ENCODE results near the gene ENPEP.

Gene ENPEP

DNA sequence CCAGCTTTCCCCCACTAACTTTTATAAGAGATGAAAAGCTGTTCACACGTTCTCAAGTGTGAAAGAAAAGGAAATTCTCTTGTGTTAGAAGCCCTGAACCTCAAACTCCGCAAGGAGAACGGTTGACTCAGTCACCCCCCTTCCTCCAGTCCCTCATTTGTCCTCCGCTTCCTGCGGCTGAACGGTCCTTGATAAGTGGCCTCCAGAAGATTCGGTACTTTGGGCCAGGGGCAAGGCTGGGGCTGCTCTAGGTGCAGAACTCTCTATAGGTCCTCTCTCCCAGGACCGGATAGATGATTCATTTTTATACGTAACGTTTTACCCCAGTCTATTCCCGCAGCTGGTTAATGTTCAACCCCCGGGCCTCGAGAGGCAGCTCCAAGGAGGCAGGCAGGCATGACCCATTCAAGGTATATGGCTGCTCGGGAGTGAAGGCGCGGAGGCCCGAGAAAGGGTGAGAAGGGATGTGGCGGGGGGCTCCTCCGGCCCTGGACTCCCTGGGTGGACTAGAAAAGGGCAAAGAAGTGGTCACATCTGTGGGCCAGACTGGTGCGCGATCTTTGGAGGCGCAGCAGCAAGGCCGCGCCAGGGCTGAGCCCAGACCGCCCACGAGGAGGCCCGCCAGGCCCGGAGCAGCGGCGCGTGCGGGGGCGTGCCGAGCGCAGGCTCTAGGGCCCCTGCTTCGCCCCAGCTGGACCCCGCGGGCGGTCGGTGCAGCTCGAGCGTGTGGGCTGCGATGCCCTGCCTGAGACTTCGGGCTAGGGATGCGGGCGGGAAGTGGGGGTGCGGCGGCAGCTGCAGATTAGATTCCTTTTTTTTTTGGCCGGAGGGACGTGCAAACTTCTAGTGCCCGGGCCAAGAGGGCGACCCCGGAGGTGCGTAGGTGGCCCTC is 135.2 kb downstream of the ENPEP start:
- Histone ChIP-seq H3K36me3 (ENCODE audit: insufficient read depth, low read length) (no peaks in the 10 kb centered on the region), H3K27ac (no peak overlapping the region), H3K9ac (ENCODE audit: insufficient read length) (no peak overlapping the region), H3K4me3 (no peak overlapping the region), H3K9me3 (ENCODE audit: low read depth, low read length) (no peaks in the 10 kb centered on the region)
- no peak for TF ChIP-seq FOXP2 (optimal IDR thresholded peaks at IDR 0.05; ENCODE audit: control extremely low read depth, extremely low read length, insufficient read depth)
- TF ChIP-seq POLR2AphosphoS5 (IDR thresholded peaks at IDR 0.05; ENCODE audit: borderline replicate concordance, low read depth, low read length), result no peak
- no peak for TF ChIP-seq EZH2 (IDR thresholded peaks at IDR 0.05)
- DNase-seq (ENCODE audit: low read depth, low spot score), result no peak

DNA sequence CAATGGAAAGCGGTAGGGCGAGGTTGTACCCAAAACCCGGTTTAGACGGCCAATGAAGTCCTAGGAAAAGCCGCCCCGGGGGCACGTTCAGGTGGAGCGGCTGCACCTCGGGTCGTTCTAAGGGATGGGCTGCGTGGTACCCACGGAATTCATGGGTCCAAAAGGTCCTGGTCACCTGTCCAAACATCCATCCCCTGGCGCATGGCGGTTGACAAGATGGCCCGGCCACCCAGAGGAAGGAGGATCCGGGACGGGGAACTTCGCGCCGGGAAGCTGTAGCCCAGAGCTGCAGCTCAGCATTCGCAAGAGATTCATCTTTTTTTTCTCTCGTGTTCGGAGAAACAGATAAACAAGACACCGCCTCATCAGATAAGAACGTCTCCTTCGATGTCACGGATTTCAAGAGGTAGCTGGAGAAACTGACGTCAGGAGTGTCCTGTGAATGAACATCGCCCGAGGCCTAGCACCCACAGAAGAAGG is 136.1 kb downstream of the ENPEP start:
- no peak for DNase-seq (ENCODE audit: low read depth, low spot score)
- Histone ChIP-seq H3K9ac (ENCODE audit: insufficient read length) (no peak overlapping the region), H3K27ac (no peak overlapping the region), H3K4me3 (no peak overlapping the region), H3K9me3 (ENCODE audit: low read depth, low read length) (no peaks in the 10 kb centered on the region), H3K36me3 (ENCODE audit: insufficient read depth, low read length) (no peaks in the 10 kb centered on the region)
- TF ChIP-seq FOXP2 (optimal IDR thresholded peaks at IDR 0.05; ENCODE audit: control extremely low read depth, extremely low read length, insufficient read depth), result no peak
- TF ChIP-seq EZH2 (IDR thresholded peaks at IDR 0.05), result no peak
- TF ChIP-seq POLR2AphosphoS5 (IDR thresholded peaks at IDR 0.05; ENCODE audit: borderline replicate concordance, low read depth, low read length), result no peak

DNA sequence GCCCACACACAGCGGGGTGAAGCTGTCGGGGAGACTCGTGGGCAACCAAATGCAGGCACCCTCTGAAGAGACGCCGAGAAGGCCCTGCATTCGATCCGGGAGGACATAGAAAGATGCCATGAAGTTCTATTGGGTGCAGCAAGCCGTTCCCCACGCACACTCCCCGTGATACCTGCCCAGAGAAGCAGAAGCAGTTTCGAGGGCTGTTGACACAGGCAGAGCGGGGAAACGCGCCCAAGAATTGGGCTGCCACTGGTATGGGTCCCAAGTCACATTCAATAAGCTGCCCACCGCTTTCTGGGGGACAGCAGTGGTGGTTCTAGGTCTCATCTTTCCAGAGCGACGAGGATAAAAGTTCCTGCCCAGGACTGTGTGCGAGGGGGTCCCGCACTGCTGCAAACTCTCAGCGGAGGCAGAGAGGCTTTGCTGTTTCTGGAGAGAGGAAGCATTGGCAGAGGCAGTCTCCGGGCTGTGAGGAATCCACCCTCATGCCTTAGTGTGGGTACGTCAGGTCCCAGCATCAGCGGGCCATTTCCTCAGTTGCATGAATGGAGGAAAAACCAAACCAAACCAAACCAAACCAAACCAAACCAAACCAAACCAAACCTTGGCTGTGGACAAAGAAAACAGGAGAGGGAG is 136.8 kb downstream of the ENPEP start:
- Histone ChIP-seq H3K4me3 (no peak overlapping the region), H3K9me3 (ENCODE audit: low read depth, low read length) (no peaks in the 10 kb centered on the region), H3K9ac (ENCODE audit: insufficient read length) (no peak overlapping the region), H3K27ac (no peak overlapping the region), H3K36me3 (ENCODE audit: insufficient read depth, low read length) (peaks cover 2% of the 10 kb centered on the region; the same call in 1 of the 2 replicates)
- TF ChIP-seq EZH2 (IDR thresholded peaks at IDR 0.05), result no peak
- no peak for TF ChIP-seq FOXP2 (optimal IDR thresholded peaks at IDR 0.05; ENCODE audit: control extremely low read depth, extremely low read length, insufficient read depth)
- TF ChIP-seq POLR2AphosphoS5 (IDR thresholded peaks at IDR 0.05; ENCODE audit: borderline replicate concordance, low read depth, low read length), result no peak
- DNase-seq (ENCODE audit: low read depth, low spot score), result no peak

GRCh38 chr4:110613745-110614144 is 137.8 kb downstream of the ENPEP start:
- H3K27ac ChIP-seq, result no peak overlapping the region
- no peak for DNase-seq (ENCODE audit: low read depth, low spot score)
- H3K4me3 ChIP-seq, result no peak overlapping the region
- H3K9me3 ChIP-seq (ENCODE audit: low read depth, low read length), result no peaks in the 10 kb centered on the region
- H3K36me3 ChIP-seq (ENCODE audit: insufficient read depth, low read length), result peaks cover 12% of the 10 kb centered on the region; the same call in 1 of the 2 replicates
- no peak for TF ChIP-seq POLR2AphosphoS5 (IDR thresholded peaks at IDR 0.05; ENCODE audit: borderline replicate concordance, low read depth, low read length)
- no peak for TF ChIP-seq EZH2 (IDR thresholded peaks at IDR 0.05)
- TF ChIP-seq FOXP2 (optimal IDR thresholded peaks at IDR 0.05; ENCODE audit: control extremely low read depth, extremely low read length, insufficient read depth), result no peak
- no peak overlapping the region for H3K9ac ChIP-seq (ENCODE audit: insufficient read length)

- no peak overlapping the region for H3K4me3 ChIP-seq
- no peak for DNase-seq (ENCODE audit: low read depth, low spot score)
- no peaks in the 10 kb centered on the region for H3K9me3 ChIP-seq (ENCODE audit: low read depth, low read length)
- no peak overlapping the region for H3K27ac ChIP-seq
- no peak for TF ChIP-seq FOXP2 (optimal IDR thresholded peaks at IDR 0.05; ENCODE audit: control extremely low read depth, extremely low read length, insufficient read depth)
- no peak for TF ChIP-seq EZH2 (IDR thresholded peaks at IDR 0.05)
- no peak for TF ChIP-seq POLR2AphosphoS5 (IDR thresholded peaks at IDR 0.05; ENCODE audit: borderline replicate concordance, low read depth, low read length)
- H3K9ac ChIP-seq (ENCODE audit: insufficient read length), result no peak overlapping the region
- peaks cover 13% of the 10 kb centered on the region; the same call in 1 of the 2 replicates for H3K36me3 ChIP-seq (ENCODE audit: insufficient read depth, low read length)
Measured at GRCh38 chr4:110614173-110614963, 138.4 kb downstream of the ENPEP start.

Measured in SK-N-MC (cell line).